HG02759 (cell line): ENCODE results near the gene CDC27.
"Not testable (repeated sequence)": the region's sequence is repeated elsewhere in the genome, so short reads cannot be mapped to it uniquely, and the experiment has no call there.

Source experiments
- ATAC-seq: cut with Tn5 transposase; IDR thresholded peaks from one replicate; pipeline ENCODE4 v1.9.1; 2021; ENCODE audit warnings: mild to moderate bottlenecking, moderate library complexity; ENCODE audit not compliant: unreplicated experiment

The CDC27 gene

DNA sequence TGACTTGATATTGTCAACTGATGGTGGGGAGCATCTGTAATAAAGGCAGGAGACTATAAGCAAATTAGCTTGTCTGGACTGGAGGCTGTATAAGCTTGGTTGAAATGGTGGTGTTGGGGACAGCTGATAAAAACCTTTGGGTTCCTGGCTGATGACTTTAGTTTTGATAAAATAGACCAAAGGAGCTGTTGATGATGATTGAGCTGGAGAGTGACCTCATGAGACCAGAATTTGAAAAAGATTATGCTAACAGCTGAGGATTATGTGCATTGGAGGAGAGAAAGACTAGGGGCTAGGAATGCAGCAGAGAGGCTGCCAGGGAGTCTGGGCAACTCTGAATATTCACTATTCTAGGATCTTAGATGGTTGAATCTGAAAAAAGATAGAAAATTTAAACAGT, 8.7 kb upstream of the CDC27 start:
- ATAC-seq = no peak

DNA sequence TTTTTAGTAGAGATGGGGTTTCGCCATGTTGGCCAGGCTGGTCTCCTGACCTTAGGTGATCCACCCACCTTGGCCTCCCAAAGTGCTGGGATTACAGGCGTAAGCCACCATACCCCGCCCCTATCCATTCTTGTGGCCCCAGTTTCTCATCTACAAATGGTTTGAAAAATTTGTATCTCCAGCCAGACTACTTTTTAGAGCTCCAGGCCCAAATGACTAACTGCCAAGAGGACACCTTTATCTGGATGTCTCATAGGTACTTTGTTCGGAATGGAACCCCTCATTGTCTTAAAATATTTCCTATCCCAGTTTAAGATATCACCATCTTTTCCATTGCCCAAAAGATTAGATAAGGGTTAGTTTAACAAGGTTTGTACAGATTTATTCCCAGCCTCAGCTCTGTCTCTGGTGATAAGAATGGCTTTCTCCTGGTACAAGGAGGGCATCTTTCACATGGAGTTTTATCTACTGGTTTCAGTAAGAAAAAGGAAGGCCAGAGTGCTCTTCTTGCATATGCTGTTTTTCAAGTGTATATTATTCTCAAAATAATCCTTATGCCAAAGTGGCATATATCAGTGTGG, 4.9 kb upstream of the CDC27 start:
- no peak for ATAC-seq

DNA sequence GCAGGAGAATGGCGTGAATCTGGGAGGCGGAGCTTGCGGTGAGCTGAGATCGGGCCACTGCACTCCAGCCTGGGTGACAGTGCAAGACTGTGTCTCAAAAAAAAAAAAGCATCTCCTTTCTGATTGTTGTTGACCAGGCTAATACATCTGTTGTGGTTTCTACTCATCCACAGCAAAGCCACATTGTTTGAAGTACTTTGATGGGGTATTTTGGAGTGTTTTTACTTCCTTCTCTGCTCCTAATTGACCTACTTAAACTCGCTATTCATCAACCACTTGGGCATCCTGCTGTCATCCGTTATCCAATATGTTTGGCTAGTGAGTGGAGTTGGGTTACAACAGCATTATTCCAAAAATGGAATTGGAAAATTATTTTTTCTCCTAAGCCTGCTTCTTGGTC, 3.5 kb upstream of the CDC27 start:
- no peak for ATAC-seq

DNA sequence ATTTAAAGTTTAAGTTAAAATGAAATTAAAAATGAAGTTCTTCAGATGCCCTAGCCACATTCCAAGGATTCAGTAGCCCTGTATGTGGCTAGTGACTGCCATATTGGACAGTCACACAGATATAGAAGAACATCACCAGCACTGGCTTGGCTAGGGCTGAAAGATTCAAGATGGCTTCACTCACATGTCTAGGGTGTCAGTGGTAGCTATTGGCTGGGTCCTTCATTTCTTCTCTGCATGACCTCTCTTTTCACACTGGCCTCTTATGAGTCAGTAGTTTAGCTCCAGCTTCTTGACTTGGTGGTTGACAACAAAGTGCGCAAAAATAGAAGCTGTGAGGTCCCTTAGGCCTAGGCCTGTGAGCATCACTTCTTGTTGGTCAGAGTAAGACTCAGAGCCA, 1.7 kb upstream of the CDC27 start:
- ATAC-seq = no peak

DNA sequence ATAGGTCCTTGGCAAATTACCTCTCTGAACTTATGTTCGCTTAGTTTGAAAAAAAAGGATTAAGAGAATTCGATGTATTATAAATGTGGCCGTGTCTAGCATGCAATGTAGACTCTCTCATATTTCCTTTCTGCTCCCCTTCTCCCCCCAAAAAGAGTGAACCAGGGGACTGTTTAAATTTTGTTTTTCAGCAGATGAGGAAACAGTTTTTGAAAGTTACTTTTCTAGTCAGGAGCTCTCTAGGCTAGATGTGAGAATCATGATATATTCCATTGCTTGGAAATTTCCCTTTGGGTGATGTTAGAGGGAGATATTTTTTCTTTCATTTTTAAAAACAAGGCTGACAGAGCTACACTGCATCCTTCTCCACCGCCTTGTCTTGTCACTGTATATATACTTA, 1.1 kb upstream of the CDC27 start:
- ATAC-seq = no peak

DNA sequence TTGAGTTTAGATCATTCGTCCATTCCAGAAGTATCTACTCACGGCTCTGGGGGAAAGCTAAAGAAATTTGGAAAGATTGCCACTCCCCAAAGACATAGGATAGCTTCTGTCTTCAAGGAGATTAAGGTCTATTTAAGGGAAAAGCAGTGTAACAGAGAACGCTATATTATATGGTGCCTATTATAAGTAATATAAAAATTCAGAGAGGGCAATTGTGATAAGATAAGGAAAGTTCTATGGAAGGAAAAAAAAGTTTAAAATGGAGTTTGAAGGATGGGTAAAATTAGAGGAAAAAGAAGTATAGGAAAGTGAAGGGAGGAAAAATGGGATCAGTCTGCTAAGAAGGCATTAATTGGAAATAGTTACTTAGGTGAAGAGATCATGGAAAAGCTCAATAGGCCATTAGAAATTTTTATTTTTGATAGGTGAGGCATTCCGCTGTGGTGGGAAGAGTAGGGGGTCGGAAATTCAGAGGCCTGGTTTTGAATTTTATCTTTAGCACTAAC, 690 bp upstream of the CDC27 start:
- no peak for ATAC-seq

DNA sequence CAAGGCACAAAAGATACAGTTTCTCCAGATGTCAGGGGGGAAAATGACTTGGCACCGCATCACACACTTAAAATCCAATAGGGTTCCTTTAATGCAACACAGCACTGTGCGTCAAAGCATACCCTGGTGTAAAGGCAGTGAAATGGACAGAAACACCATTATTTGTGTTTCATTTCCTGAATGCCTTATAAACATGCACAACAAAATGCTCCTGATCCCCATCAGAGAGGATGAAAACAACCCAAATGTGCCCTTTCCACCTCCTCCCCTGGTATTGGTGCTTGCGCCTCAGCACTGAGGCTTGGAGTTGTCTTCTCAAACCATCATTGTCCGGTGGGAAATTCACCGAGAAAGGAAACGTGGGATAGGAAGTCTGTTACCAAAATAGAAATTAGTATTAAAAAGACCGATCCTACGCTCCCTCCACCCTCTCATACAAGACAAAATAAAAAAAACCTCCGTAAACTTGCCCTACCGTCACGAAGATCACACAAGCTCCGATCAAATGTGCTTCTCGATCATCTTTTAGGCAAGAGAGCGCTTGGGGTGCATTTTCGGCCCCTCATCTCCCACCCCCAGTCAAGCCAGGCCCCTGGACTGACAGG, 722 bp downstream of the CDC27 start:
- ATAC-seq = no peak

DNA sequence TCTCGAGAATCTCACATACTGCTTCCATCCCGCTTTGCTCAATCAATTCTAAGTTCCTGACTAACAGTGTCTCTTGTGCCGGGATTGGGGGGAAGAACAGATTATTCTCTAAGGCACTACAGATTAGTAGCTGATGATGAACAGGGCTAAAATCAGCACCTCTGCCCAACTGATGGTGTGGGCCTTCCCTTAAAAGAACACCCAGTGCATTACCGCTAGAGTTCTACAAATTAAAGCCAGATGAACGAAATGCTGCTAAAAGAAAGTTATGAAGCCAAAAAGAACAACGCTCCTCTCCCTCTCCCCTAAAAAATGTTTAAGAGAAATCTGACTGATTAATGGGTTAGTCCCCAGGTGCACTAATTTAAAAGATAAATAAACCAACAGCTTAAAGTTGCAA, 4.4 kb downstream of the CDC27 start:
- ATAC-seq = no peak

DNA sequence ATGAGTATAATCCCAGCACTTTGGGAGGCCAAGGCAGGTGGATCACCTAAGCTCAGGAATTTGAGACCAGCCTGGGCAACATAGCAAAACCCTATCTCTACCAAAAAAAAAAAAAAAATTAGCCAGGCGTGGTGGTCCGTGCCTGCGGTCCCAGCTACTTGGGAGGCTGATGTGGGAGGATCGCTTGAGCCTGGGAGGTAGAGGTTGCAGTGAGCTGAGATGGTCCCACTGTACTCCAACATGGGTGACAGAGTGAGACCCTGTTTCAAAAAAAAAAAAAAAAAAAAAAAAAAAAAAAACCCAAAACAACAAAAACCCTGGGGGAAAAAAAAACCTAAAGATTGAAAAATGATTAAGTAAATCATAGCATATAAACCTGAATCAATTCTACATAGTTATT, 8.1 kb downstream of the CDC27 start:
- not testable (repeated sequence) for ATAC-seq

DNA sequence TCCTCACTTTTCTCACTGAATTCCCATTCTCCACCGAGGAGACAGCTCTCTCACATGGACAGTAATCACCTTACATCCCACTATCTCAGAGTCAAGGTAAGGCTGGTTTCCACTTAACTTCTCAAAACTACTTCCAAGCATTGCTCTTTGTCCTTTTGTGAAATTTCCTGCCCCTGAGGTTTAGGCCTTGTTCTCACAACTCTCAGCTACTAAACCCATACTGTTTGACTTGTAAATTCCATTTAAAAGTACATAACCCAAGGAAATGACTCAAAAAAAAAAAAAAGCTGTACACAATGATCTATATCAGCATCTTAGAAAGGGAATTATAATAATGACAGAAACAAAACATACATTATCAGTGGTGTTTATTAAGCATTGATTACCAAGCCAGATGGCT, 8.8 kb downstream of the CDC27 start:
- no peak for ATAC-seq

DNA sequence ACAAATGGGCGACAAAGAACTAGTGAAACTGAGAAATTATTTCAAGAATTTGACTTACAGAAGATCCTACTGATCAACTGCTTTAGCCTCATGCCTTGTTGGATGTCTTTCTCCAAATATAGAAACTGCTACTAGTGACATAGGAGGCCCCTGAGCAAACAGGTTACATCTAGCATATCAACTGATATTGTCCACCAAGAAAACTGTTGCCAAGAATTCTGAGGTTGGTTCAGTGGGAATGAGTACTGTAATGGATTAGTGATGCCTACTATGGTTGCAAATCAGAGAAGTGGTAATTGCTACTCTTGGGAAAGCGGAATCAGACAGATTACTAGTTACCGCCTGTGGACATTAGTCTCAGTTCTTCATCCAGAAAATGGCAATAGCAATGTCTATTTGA, 10.0 kb downstream of the CDC27 start:
- no peak for ATAC-seq

DNA sequence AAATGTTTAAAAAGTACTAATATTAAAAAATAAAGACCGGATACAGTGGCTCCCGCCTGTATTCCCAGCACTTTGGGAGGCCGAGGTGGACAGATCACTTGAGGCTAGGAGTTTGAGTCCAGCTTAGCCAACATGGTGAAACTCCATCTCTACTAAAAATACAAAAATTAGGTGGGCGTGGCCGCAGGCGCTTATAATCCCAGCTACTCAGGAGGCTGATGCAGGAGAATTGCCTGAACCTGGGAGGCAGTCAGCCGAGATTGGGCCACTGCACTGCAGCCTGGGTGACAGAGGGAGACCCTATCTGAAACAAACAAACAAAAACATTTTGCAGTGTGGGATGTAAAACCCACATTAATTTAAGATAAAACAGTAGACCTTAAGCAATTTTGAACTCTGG, 11.8 kb downstream of the CDC27 start:
- ATAC-seq = no peak

DNA sequence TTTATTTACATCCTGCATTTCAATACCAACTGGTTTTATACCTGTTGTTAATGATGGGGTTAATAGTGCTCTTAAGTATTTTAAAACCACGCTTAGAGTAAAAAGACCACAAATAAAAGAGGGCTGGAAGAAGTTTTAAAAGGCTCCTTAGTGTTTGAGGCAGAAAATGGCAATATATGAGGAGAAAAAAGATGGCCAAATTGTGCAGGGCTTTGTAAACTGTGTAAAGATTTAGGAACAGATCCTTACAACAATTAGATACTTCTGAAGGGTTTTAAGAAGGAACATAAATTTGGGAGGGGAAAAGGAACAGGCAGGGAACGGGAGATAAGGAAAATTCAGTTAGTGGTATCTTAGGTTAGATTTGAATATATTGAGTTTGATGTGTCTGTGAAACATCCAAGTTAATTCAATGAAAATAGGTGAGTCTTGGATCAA, 12.7 kb downstream of the CDC27 start:
- ATAC-seq = no peak

DNA sequence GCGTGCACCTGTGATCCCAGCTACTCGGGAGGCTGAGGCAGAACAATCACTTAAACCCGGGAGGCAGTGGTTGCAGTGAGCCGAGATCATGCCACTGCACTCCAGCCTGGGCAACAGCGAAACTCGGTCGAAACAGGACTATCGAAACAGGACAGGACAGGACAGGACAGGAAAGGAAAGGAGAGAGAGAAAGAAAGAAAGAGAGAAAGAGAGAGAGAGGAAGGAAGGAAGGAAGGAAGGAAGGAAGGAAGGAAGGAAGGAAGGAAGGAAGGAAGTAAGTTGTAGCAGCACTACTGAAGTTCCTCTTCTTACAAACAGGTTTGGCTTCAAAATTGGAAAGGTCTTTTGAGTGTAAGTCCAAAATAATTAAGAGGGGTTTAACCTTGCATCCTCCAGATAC, 14.3 kb downstream of the CDC27 start:
- ATAC-seq = not testable (repeated sequence)

DNA sequence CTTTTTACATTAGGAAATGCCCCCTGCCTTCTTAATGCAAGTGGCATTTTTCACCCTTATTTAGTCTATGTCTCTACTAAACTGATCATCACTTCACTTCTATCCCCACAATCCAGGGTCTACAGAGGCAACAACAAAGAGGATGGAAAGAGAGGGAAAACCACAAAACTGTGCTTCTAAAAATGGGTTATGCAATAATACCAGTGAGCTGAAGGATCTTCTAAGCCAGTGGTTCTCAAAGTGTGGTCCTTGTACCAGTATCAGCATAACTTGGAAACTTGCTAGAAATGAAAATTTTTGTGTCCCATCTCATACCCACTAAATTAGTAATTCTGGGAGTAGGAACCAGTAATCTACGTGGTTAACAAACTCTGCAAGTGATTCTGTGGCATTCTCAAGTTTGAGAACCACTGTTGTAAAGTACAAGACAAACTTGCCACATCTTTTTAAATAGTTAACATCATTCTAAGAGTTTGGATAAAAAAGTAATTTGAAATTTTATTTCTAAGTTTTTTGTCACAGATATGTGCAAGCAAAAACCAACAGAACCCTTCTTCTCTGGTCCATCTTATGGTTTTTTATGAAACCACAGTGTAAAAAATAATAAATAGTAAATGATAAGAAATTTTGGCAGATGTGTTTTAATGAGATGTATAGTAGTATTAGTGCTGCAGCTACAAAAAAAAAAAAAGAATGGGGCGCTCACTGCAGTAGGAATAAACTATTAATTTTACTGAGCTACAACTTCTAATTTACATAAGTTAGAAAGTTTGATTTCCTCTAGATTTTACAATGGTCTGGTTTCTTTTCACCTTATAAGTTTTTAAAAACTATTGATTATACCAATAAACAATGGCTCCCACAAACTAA, 16.2 kb downstream of the CDC27 start:
- ATAC-seq = no peak

DNA sequence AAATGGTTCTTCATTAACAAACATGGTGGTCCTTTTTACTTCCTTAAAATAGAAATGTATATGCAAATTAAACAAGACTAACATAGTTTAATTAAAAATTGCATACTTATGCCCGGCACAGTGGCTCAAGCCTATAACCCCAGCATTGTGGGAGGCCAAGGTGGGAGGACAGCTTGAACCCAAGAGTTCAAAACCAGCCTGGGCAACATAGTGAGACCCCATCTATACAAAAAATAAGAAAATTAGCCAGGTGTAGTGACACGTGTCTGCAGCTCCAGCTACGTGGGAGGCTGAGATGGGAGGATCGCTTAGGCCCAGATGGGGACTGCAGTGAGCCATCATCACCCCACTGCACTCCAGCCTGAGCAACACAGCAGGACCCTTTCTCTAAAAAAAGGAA, 18.4 kb downstream of the CDC27 start:
- ATAC-seq = no peak

DNA sequence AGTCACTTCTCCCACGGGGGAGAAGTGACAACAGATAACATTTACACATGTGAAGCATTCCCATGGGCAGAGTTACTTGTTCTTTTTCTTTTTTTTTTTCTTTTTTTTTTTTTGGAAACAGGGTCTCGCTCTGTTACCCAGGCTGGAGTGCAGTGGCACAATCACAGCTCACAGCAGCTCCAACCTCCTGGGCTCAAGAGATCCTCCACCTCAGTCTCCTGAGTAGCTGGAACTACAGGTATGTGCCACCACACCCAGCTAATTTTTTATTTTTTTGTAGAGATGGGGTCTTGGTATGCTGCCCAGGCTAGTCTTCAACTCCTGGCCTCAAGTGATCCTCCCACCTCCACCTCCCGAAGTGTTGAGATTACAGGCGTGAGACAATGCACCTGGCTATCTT, 20.2 kb downstream of the CDC27 start:
- not testable (repeated sequence) for ATAC-seq

DNA sequence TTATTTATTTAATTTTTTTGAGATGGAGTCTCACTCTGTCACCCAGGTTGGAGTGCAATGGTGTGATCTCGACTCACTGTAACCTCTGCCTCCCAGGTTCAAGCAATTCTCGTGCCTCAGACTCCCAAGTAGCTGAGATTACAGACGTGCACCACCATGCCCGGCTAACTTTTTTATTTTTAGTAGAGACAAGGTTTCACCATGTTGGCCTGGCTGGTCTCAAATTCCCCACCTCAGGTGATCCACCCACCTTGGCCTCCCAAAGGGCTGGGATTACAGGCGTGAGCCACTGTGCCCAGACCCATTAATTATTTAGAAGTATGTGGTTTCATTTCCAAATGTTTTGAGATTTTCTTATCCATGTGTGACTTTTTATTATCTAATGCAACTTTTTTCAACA, 22.2 kb downstream of the CDC27 start:
- ATAC-seq = not testable (repeated sequence)

DNA sequence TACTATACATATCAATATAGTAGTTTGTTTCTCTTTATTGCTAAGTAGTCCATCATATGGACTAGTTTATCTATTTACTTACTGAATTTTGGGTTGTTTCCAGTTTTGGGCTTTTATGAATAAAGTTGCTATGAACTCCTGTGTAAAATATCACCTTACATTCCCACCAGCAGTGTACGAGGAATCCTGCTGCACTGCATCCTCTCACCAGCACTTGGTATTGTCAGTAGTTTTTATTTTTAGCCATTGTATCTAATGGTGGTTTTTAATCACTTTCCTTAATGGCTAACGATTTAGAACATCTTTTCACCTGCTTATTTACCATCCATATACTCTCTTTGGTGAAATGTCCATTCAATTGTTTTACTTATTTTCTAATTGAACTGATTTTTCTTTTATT, 24.0 kb downstream of the CDC27 start:
- no peak for ATAC-seq

DNA sequence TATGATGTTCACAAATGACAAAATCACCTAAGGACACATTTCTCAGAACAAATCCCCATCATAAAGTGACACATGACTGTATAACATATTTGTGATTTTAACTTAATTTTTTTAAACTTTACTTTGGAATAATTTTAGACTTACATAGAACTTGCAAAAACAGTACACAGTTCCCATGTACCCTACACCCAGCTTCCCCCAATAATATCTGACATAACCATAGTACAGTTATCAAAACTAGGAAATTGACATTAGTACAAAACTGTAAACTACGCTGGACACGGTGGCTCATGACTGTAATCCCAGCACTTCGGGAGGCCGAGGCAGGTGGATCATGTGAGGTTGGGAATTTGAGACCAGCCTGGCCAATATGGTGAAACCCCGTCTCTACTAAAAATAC, 24.8 kb downstream of the CDC27 start:
- no peak for ATAC-seq

DNA sequence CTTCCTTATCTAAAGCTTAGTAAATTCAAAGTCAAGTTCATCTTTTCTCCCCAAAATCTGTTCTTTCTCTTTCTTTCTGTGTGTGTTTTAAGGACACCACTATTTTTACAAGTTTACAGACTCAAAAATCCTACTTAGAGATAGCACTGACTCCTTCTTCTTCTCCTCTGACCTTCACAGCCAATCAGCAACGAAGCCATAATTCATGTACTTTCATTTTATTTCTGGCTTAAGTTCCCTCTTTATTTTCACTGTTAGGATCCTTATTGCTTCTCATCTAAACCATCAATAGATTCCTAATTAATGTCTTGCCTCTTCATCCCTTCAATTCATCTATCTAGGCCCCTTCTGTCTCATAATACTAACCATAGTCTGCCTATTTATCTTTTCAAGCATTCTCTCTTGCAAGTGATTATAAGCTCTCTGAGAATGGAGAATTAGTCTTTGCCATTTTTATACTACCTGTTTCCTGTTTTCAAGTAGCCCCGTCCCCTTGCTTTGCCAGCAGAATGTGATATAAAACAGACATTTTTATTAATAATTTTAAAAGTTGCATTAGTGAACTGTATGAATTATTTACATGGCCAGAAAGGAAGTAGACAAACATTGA, 27.0 kb downstream of the CDC27 start:
- no peak for ATAC-seq

DNA sequence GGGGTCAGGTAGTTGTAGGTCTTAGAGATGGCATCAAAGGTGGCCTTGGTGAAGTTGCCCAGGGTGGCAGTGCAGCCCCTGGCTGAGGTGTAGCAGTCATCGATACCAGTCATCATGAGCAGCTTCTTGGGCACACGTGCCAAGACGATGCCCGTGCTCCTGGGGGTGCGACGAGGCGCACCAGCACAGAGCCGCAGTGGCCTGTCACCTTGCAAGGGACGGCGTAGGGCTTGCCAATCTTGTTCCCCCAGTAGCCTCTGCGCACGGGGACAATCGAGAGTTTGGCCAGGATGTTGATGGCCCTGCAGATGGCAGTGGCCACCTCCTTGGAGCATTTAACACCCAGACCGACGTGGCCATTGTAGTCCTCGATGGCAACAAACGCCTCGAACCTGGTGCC, 29.8 kb downstream of the CDC27 start:
- ATAC-seq = no peak
